ENCODE results near the gene GFM1. TPM values are rescaled to one million over a fixed set of nuclear protein-coding genes. Genes with fewer than 3 reads are reported as not detected.

The GFM1 gene
- total RNA-seq = 50.8 and 71.4 TPM in 2 replicates

DNA sequence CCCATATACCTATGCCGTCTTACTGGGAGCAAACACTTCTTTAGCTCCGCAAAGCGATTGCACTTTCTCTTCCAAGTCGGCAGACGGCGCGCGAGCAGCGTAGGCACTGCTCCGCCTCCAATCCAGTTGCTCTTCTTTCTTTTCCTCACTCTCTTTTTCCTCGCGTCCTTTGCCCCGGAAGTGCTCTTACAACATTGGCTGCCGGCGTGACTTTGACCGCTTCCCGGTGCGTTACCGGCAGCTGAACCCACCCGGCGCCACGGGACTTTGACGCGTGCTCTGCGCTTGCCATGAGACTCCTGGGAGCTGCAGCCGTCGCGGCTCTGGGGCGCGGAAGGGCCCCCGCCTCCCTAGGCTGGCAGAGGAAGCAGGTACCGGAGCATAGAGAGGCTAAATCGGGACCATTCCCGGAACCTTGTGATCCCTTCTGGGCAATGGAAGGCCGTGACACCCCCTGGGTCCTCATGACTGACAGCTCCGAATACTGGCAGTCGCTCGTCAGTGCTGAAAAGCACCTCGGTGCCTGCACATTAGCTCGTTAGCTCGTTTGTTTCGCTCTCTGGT, at the start of gene GFM1:
Gene GFM1, plus strand, starts transcription at position 183 of the 564 bp plus-strand sequence. Its CDS starts 108 bp downstream, at position 291.

DNA sequence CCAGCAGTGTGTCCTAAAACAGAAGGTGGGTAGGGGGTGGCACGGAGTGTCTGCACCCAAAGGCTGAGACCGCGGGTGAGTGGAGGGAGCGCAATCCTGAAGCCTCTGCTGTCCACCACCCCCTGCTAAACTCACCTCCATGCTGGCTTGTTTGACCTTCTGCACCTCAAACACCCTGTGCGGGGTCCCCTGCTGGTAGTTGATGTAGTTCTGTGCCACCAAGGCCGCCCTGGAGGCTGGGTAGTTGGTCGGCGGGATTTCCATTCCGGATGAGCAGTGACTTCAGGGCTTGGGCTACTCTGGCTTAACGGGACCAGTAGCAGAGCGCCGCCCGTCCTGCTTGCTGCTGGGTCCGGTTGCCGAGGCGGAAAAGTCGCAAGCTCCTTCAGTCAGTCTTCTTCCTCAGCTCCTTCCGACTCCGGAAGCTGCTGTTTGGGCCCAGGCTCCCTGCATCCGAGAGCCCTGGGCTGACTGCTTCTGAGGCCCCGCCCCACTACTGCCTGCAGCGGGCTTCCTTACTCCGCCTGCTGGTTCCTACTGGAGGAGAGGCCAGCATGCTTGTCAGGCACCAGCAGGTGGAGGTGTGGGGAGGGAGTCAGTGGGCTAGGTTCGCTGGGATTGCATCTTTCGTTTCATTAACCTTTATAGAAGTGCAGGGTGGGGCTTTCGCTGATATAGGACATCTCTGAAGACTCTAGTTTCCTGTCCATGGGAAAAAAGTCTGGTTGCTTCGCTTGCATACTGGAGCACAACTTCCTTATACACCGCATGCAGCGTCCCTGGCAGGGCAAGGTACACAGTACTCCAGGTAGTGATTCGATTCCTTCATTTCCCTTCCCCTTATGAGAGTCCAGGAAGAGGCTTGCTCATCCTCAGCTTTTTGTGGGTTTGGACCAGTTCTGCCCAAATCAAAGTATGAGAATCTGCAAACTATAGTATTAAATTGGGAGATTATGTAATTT, 28.2 kb downstream of the GFM1 start, which contains the start of gene LXN:
Gene LXN, minus strand, starts transcription at position 434 of the 962 bp plus-strand sequence. Its CDS starts 170 bp downstream, at position 264.

DNA sequence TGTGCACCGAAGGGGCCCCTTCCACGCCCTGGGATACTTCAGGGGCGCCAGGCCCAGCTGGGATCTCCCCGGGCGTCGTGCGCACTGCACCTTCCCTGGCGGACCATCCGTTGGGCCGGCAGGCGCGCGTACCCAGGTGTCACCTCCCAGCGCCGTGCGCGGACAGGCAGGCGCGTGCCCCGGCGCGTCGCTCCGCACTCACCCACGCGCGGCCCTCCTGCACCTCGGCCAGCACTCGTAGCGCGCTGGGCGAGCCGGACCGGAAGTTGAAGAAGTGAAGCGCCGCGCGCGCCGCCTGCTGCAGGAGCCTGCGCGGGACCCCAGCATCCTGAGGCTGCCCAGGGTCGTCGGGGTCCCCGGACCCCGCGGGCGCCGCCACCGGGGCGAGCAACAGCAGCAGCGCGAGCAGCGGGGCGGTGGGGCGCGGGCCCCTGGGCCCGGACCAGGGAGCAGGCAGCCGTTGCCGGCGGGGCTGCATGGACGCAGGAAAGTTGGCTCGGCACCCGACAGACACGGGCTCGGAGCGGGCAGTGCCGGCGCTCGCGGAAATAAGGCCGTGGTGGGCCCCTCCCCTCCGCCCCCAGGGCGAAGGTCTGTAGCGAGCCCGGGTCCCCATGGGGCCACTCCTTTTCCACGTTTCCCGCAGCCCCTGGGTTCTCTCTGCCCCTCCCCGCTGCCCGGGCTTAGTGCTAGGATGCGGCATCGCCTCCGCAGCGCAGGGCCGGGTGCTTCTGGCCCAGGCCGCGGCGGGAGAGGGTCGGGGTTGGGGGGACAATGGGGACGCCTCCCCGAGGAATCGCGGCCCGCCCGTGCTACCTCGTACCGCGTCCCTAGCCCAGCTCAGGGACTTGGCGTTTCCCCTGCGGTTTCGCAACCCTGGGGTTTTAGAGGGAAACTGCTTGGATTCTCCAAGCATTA, 87.9 kb downstream of the GFM1 start, which contains the start of gene RARRES1:
Gene RARRES1, minus strand, starts transcription at position 520 of the 918 bp plus-strand sequence. Its CDS starts 42 bp downstream, at position 478.

Other genes starting within 250 kb of the GFM1 start
- gene MLF1, start 73.3 kb upstream of the GFM1 start, total RNA-seq = 1.9 and 10.1 TPM in 2 replicates
- 50.4 and 57.5 TPM in 2 replicates for gene LXN, start 28.1 kb downstream of the GFM1 start, total RNA-seq
- gene RARRES1, start 87.9 kb downstream of the GFM1 start, total RNA-seq = 5.1 and 9.6 TPM in 2 replicates
- 69.1 and 70.1 TPM in 2 replicates for gene MFSD1, start 157.5 kb downstream of the GFM1 start, total RNA-seq

Measured in mammary microvascular endothelial cell (primary cell).